HG03575 (cell line): ENCODE results near the gene CPSF3.

ENCODE experiments used
- ATAC-seq: cut with Tn5 transposase; IDR thresholded peaks from one replicate; pipeline ENCODE4 v1.9.1; 2021; ENCODE audit not compliant: unreplicated experiment, insufficient number of reproducible peaks, low FRiP score; ENCODE audit errors: extremely low read depth

Gene CPSF3

GRCh38 chr2:9416267-9416961 lies 7.0 kb upstream of the CPSF3 start:
- ATAC-seq: no peak

- ATAC-seq: no peak
Observed at GRCh38 chr2:9416962-9417316, 6.5 kb upstream of the CPSF3 start.

GRCh38 chr2:9417725-9418124 lies 5.7 kb upstream of the CPSF3 start:
- no peak for ATAC-seq

- no peak for ATAC-seq
Observed at GRCh38 chr2:9418746-9419145, 4.7 kb upstream of the CPSF3 start.

- no peak for ATAC-seq
Observed at GRCh38 chr2:9419541-9419940, 3.9 kb upstream of the CPSF3 start.

GRCh38 chr2:9420495-9420894 lies 3.0 kb upstream of the CPSF3 start:
- ATAC-seq: no peak

GRCh38 chr2:9422321-9423099 lies 944 bp upstream of the CPSF3 start:
- ATAC-seq: peak; percentile 11

GRCh38 chr2:9423922-9424272 lies 443 bp downstream of the CPSF3 start:
- ATAC-seq: no peak

- no peak for ATAC-seq
Observed at GRCh38 chr2:9424447-9425164, 1.2 kb downstream of the CPSF3 start.

- no peak for ATAC-seq
Observed at GRCh38 chr2:9428965-9429577, 5.6 kb downstream of the CPSF3 start.

GRCh38 chr2:9430316-9431293 lies 7.2 kb downstream of the CPSF3 start:
- ATAC-seq: no peak

- ATAC-seq: no peak
Observed at GRCh38 chr2:9434489-9434888, 11.0 kb downstream of the CPSF3 start.

GRCh38 chr2:9439536-9439935 lies 16.1 kb downstream of the CPSF3 start:
- no peak for ATAC-seq

GRCh38 chr2:9440058-9440727 lies 16.7 kb downstream of the CPSF3 start:
- no peak for ATAC-seq

GRCh38 chr2:9441556-9441955 lies 18.1 kb downstream of the CPSF3 start:
- ATAC-seq: no peak

- no peak for ATAC-seq
Observed at GRCh38 chr2:9443526-9443925, 20.1 kb downstream of the CPSF3 start.

GRCh38 chr2:9445089-9445488 lies 21.6 kb downstream of the CPSF3 start:
- no peak for ATAC-seq

GRCh38 chr2:9451231-9451630 lies 27.8 kb downstream of the CPSF3 start:
- no peak for ATAC-seq
